ENCODE measurements around the gene VANGL2.

- no peak for TF ChIP-seq GATA2 (IDR thresholded peaks at IDR 0.05; ENCODE audit: low read depth, low read length)
- no peak for TF ChIP-seq GATA3 (IDR thresholded peaks at IDR 0.05; ENCODE audit: low read depth, low read length)
Observed at GRCh38 chr1:160465123-160465522, 64.8 kb downstream of the VANGL2 start.

Measured in SH-SY5Y (cell line).